Fibroblast of mammary gland (primary cell): ENCODE measurements around the gene DSCAML1.

Experiments
- DNase-seq: peaks from one replicate; pipeline ENCODE4 v3.0.0-alpha.2; 2010; ENCODE audit warnings: low read depth
- H3K4me3 ChIP-seq: 2 replicates; pipeline ENCODE4 v1.5.1; 2011; ENCODE audit warnings: low read depth, mild to moderate bottlenecking, low read length, moderate library complexity; ENCODE audit not compliant: control insufficient read depth
- TF ChIP-seq, protein P1 (sequence below): conservative IDR thresholded peaks from 2 replicates; pipeline ENCODE4 v1.5.1; 2011; ENCODE audit warnings: low read depth, low read length, inconsistent platforms; ENCODE audit not compliant: control insufficient read depth, insufficient read depth

The DSCAML1 gene

DNA sequence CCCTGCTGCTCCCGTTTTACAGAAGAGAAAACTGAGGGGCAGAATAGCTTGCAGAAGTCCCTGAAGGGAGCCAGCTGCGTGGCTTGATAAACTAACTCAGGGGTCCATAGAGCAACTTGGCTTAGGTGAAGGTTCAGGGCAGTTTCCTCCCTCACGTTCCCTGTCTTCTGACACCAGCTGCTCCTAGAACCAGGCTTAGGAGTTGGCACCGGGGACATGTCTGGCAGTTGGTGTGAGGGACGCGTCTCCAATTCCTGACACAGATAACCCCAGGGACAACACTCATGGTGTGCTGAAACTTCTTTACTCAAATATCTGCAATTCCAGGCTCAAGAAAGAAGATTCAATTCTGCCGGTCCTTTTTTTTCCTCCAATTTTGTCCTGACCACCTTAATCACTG is 85.7 kb downstream of the DSCAML1 start:
- H3K4me3 ChIP-seq: no peak overlapping the region
- DNase-seq: no peak
- TF ChIP-seq, protein P1, sequence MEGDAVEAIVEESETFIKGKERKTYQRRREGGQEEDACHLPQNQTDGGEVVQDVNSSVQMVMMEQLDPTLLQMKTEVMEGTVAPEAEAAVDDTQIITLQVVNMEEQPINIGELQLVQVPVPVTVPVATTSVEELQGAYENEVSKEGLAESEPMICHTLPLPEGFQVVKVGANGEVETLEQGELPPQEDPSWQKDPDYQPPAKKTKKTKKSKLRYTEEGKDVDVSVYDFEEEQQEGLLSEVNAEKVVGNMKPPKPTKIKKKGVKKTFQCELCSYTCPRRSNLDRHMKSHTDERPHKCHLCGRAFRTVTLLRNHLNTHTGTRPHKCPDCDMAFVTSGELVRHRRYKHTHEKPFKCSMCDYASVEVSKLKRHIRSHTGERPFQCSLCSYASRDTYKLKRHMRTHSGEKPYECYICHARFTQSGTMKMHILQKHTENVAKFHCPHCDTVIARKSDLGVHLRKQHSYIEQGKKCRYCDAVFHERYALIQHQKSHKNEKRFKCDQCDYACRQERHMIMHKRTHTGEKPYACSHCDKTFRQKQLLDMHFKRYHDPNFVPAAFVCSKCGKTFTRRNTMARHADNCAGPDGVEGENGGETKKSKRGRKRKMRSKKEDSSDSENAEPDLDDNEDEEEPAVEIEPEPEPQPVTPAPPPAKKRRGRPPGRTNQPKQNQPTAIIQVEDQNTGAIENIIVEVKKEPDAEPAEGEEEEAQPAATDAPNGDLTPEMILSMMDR: no peak

DNA sequence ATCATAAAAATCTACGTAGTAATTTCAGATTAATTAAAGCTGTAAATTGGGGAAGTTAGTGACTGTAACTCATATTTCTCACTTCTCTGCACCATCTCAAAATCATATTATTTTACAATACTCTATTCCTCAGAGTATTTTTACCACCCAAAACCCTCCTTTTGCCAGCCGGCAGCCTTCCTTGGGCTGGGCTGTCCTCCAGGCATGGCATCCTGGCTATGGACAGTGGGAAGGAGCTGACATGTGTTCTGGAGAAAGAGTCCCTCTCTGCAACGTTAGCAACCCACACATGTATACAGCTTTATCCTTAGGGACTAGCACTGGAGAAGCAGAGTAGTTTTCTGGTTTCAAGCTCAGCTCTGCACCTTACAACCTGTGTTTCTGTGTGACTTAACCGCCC is 86.8 kb downstream of the DSCAML1 start:
- H3K4me3 ChIP-seq: no peak overlapping the region
- TF ChIP-seq, protein P1: no peak
- DNase-seq: no peak

DNA sequence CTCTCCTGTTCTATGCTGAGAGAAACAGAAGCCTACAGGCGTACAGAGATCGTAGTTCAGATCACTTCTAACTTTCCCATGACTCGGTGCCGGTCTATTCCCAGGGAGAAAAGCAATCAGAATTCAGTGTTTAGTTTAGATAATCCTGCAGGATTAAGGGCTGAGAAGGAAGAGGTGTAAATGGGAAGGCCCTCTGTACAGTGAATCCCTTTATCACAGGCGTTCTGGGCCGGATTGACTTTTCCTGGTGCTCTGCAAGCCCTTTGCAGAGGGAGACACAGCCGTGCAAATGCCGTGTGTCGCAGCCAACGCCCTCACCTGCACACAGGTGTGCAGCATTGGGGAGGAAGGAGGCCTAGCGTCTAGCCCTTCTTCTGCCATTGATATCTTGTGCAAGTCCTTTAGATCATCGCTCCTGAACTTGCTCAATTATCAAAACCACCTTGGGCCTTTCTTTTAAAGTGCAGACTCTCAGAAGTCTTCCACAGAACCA is 90.6 kb downstream of the DSCAML1 start:
- no peak for DNase-seq
- H3K4me3 ChIP-seq: no peak overlapping the region
- TF ChIP-seq, protein P1: no peak

DNA sequence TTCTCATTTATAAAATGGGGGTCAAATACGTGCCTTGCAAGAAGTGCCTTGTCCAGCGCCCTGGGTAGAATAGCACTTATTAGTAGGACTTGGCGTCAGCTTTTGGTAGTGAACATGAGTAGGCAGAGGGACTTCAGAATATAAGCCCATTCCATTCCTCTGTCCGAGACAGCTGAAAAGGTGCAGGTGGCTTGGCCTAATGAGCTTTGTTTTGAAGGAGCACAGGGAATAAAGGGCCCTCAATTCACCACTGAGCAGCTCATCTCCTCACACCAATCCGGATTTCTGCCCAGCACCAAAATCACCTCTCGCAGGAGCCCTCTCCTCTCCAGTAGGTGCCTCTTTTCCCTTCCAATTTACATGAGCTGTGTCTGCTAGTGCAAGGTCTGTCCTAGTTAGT is 91.2 kb downstream of the DSCAML1 start:
- TF ChIP-seq, protein P1: no peak
- H3K4me3 ChIP-seq: no peak overlapping the region

DNA sequence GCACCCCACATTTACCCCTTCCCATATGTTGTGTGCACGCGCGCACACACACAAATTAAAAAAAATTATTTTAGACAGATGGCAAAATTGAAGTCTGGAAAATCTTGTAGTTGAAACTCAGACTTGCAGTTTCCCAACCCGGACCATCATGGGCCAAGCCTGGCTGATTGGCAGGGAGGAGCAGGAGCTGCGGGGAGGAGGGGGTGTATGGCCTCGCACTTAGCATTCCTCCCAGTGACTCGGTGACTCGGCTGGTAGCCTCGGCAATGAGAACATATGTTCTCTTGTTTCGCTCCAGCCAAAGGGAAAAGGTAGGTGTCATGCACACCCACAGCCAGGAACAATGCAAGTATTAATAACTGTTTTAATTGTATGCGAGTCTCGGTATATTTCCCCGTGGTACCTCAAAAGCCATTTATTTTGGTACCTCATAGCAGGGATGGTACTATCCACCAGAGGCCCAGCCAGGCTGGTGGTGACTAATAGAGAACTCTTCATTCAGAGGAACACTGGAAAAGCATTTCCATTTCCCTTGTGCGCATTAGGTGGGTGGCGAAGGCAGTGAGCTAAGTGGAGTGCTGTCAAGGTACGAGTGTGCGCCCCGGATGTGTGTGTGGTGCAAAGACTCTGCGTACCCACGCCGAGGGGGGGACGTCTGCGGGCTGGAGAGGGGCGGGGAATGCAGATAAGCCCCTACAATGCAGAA is 92.5 kb downstream of the DSCAML1 start:
- TF ChIP-seq, protein P1: no peak
- no peak for DNase-seq
- no peak overlapping the region for H3K4me3 ChIP-seq

More for the DNA sequence above, 91.2 kb downstream of the DSCAML1 start:
- no peak for DNase-seq

DNA sequence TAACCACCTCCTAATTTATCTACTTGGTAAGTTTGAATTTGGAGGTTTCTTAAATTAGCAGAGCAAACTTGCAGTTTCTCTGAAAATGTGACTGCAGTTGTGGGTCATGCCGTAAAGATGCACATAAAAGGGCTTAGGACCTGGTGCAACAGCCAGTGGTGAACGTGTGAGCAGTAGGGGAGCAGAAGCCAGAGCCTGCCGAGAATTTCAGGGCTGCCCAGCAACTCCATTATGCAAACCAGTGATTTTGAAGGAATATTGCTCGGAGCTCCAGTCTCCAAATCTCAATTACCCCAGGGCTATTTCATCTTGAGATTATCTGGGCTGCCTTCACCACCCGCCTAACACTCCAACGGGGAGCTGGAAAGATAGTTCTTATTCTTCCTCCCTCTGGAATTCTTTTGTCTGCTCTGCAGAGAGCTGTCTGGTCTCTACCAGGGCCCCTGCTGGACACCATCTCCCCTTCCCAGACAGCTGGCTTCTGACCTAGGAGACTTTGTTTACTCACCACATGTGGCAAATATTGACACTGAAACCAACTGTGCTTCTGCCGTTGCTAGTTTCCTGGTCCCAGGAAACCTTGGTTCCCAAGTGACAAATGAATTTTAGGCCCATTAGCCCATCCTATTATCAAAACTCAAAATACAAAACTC is 93.9 kb downstream of the DSCAML1 start:
- no peak for DNase-seq
- no peak overlapping the region for H3K4me3 ChIP-seq
- TF ChIP-seq, protein P1: no peak
